ENCODE measurements around the gene HBQ1.
"Not testable (repeated sequence)": the region's sequence is repeated elsewhere in the genome, so short reads cannot be mapped to it uniquely, and the experiment has no call there.

Gene HBQ1

GRCh38 chr16:200388-200787, 20.1 kb downstream of the HBQ1 start:
- Histone ChIP-seq H3K36me3 (ENCODE audit: insufficient read depth, low read length) (peaks cover 82% of the 10 kb centered on the region), H3K9me3 (ENCODE audit: low read length) (no peaks in the 10 kb centered on the region), H3K79me2 (ENCODE audit: insufficient read depth, low read length) (no peaks in the 10 kb centered on the region), H3K4me2 (ENCODE audit: low read length) (no peak overlapping the region), H4K20me1 (ENCODE audit: insufficient read depth, low read length) (no peaks in the 10 kb centered on the region), H2AFZ (ENCODE audit: low read length) (no peak overlapping the region), H3K9ac (ENCODE audit: low read length) (no peak overlapping the region), H3K27me3 (ENCODE audit: insufficient read depth, low read length) (no peaks in the 10 kb centered on the region), H3K9me2 (ENCODE audit: low read depth, low read length) (no peaks in the 10 kb centered on the region), H3K4me1 (ENCODE audit: insufficient read depth, low read length, severe bottlenecking) (no peaks in the 10 kb centered on the region), H3K27ac (ENCODE audit: low read depth, low read length, poor library complexity, severe bottlenecking) (no peak overlapping the region), H3K4me3 (ENCODE audit: low read depth, low read length, poor library complexity, severe bottlenecking) (no peak overlapping the region), H3F3A (ENCODE audit: insufficient read depth, low read length) (no peaks in the 10 kb centered on the region)
- TF ChIP-seq, protein P1, sequence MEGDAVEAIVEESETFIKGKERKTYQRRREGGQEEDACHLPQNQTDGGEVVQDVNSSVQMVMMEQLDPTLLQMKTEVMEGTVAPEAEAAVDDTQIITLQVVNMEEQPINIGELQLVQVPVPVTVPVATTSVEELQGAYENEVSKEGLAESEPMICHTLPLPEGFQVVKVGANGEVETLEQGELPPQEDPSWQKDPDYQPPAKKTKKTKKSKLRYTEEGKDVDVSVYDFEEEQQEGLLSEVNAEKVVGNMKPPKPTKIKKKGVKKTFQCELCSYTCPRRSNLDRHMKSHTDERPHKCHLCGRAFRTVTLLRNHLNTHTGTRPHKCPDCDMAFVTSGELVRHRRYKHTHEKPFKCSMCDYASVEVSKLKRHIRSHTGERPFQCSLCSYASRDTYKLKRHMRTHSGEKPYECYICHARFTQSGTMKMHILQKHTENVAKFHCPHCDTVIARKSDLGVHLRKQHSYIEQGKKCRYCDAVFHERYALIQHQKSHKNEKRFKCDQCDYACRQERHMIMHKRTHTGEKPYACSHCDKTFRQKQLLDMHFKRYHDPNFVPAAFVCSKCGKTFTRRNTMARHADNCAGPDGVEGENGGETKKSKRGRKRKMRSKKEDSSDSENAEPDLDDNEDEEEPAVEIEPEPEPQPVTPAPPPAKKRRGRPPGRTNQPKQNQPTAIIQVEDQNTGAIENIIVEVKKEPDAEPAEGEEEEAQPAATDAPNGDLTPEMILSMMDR (IDR thresholded peaks at IDR 0.05; ENCODE audit: low read length) = no peak
- no peak for TF ChIP-seq EZH2 (IDR thresholded peaks at IDR 0.05; ENCODE audit: borderline replicate concordance, low read length)

DNA sequence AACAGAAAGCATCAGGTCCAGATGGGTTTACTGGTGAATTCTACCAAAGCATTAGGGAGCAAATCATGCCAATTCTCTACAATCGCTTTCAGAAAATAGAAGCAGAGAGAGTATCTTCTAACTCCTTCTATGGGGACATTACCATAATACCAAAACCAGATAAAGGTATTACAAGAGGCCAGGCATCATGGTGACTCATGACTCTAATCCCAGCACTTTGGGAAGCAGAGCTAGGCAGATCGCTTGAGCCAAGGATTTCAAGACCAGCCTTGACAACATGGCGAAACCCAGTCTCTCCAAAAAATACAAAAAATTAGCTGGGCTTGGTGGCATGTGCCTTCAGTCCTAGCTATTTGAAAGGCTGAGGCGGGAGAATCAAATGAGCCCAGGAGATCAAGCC, 23.0 kb downstream of the HBQ1 start:
- Histone ChIP-seq H3K27me3 (ENCODE audit: insufficient read depth, low read length) (no peaks in the 10 kb centered on the region), H3K4me2 (ENCODE audit: low read length) (no peak overlapping the region), H3K9me3 (ENCODE audit: low read length) (no peaks in the 10 kb centered on the region), H3F3A (ENCODE audit: insufficient read depth, low read length) (no peaks in the 10 kb centered on the region), H4K20me1 (ENCODE audit: insufficient read depth, low read length) (no peaks in the 10 kb centered on the region), H3K9me2 (ENCODE audit: low read depth, low read length) (no peaks in the 10 kb centered on the region), H3K4me1 (ENCODE audit: insufficient read depth, low read length, severe bottlenecking) (no peaks in the 10 kb centered on the region), H3K36me3 (ENCODE audit: insufficient read depth, low read length) (peaks cover 84% of the 10 kb centered on the region), H3K9ac (ENCODE audit: low read length) (no peak overlapping the region), H2AFZ (ENCODE audit: low read length) (no peak overlapping the region), H3K27ac (ENCODE audit: low read depth, low read length, poor library complexity, severe bottlenecking) (no peak overlapping the region), H3K79me2 (ENCODE audit: insufficient read depth, low read length) (no peaks in the 10 kb centered on the region), H3K4me3 (ENCODE audit: low read depth, low read length, poor library complexity, severe bottlenecking) (no peak overlapping the region)
- TF ChIP-seq EZH2 (IDR thresholded peaks at IDR 0.05; ENCODE audit: borderline replicate concordance, low read length) = no peak
- TF ChIP-seq, protein P1 (IDR thresholded peaks at IDR 0.05; ENCODE audit: low read length) = no peak

- H3K36me3 ChIP-seq (ENCODE audit: insufficient read depth, low read length) = peaks cover 84% of the 10 kb centered on the region
- not testable (repeated sequence) for H3K4me1 ChIP-seq (ENCODE audit: insufficient read depth, low read length, severe bottlenecking); H3K27ac ChIP-seq (ENCODE audit: low read depth, low read length, poor library complexity, severe bottlenecking); H2AFZ ChIP-seq (ENCODE audit: low read length); H3K9me2 ChIP-seq (ENCODE audit: low read depth, low read length); H3K9ac ChIP-seq (ENCODE audit: low read length); H3K9me3 ChIP-seq (ENCODE audit: low read length); H4K20me1 ChIP-seq (ENCODE audit: insufficient read depth, low read length); H3K4me2 ChIP-seq (ENCODE audit: low read length); H3K27me3 ChIP-seq (ENCODE audit: insufficient read depth, low read length); H3K4me3 ChIP-seq (ENCODE audit: low read depth, low read length, poor library complexity, severe bottlenecking); H3F3A ChIP-seq (ENCODE audit: insufficient read depth, low read length); H3K79me2 ChIP-seq (ENCODE audit: insufficient read depth, low read length)
Observed at GRCh38 chr16:204046-204445, 23.8 kb downstream of the HBQ1 start.

GRCh38 chr16:209359-209758, 29.1 kb downstream of the HBQ1 start:
- not testable (repeated sequence) for H3K9ac ChIP-seq (ENCODE audit: low read length); H2AFZ ChIP-seq (ENCODE audit: low read length); H3K9me2 ChIP-seq (ENCODE audit: low read depth, low read length); H3K4me3 ChIP-seq (ENCODE audit: low read depth, low read length, poor library complexity, severe bottlenecking); H3K9me3 ChIP-seq (ENCODE audit: low read length); H3F3A ChIP-seq (ENCODE audit: insufficient read depth, low read length); H4K20me1 ChIP-seq (ENCODE audit: insufficient read depth, low read length); H3K4me2 ChIP-seq (ENCODE audit: low read length); H3K79me2 ChIP-seq (ENCODE audit: insufficient read depth, low read length); H3K27me3 ChIP-seq (ENCODE audit: insufficient read depth, low read length); H3K4me1 ChIP-seq (ENCODE audit: insufficient read depth, low read length, severe bottlenecking); H3K27ac ChIP-seq (ENCODE audit: low read depth, low read length, poor library complexity, severe bottlenecking)
- H3K36me3 ChIP-seq (ENCODE audit: insufficient read depth, low read length) = peaks cover 93% of the 10 kb centered on the region

DNA sequence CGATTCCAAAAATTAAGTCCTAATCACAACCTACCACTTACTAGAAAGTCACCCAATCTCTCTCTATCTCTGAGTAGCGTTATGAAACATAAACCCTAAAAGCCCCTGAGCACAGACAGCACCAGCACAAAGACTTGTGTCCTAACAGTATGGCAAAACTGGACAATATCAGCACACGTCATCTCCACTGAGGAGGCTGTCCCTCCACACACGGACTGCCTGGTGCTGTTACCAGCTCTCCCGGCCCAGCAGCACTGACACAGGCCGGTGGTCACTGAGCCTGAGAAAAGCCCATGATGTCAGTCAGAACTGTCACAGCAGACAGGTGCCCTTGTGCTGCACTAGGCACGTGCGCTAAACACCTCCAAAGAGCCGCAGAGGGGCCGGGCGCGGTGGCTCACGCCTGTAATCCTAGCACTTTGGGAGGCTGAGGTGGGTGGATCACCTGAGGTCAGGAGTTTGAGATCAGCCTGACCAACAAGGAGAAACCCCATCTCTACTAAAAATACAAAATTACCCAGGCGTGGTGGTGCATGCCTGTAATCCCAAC, 31.4 kb downstream of the HBQ1 start:
- H3K9ac ChIP-seq (ENCODE audit: low read length); H3K27me3 ChIP-seq (ENCODE audit: insufficient read depth, low read length); H3F3A ChIP-seq (ENCODE audit: insufficient read depth, low read length); H3K9me3 ChIP-seq (ENCODE audit: low read length); H3K4me3 ChIP-seq (ENCODE audit: low read depth, low read length, poor library complexity, severe bottlenecking); H3K27ac ChIP-seq (ENCODE audit: low read depth, low read length, poor library complexity, severe bottlenecking); H3K4me2 ChIP-seq (ENCODE audit: low read length); H4K20me1 ChIP-seq (ENCODE audit: insufficient read depth, low read length); H2AFZ ChIP-seq (ENCODE audit: low read length); H3K79me2 ChIP-seq (ENCODE audit: insufficient read depth, low read length); H3K4me1 ChIP-seq (ENCODE audit: insufficient read depth, low read length, severe bottlenecking); H3K9me2 ChIP-seq (ENCODE audit: low read depth, low read length): not testable (repeated sequence)
- peaks cover 94% of the 10 kb centered on the region for H3K36me3 ChIP-seq (ENCODE audit: insufficient read depth, low read length)

All from OCI-LY1 (cell line).